ENCODE measurements around the gene KCNJ5.
A peak's percentile ranks its signal among the peaks of the same experiment; 100 is the strongest.
"Not testable (repeated sequence)": the region's sequence is repeated elsewhere in the genome, so short reads cannot be mapped to it uniquely, and the experiment has no call there.

KCNJ5 gene

GRCh38 chr11:128914216-128915148, 23.3 kb downstream of the KCNJ5 start:
- DNase-seq, result no peak

- no peak for DNase-seq
These were observed 24.0 kb downstream of the KCNJ5 start for GRCh38 chr11:128915149-128915521.

- no peak for DNase-seq
These were observed 24.9 kb downstream of the KCNJ5 start for GRCh38 chr11:128916037-128916572.

DNA sequence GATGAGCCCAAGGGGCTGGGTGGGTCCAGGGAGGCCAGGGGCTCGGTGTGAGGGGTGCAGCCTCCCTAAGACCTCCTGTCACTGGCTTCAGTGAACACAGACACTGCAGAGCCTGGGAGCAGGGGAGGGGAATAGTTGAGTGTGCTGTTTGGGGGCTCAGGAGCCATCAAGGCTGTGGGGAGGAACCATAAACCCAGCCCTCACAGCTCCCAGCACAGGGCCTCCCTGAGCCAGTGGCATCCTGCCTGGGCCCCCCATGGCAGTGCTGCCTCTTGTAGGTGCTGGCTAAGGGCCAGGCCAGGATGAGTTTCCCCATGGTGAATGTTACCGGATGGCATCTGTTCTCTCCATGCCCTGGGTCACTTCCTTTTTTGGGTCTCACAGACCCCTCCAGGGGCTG, 25.5 kb downstream of the KCNJ5 start:
- DNase-seq, result no peak

DNA sequence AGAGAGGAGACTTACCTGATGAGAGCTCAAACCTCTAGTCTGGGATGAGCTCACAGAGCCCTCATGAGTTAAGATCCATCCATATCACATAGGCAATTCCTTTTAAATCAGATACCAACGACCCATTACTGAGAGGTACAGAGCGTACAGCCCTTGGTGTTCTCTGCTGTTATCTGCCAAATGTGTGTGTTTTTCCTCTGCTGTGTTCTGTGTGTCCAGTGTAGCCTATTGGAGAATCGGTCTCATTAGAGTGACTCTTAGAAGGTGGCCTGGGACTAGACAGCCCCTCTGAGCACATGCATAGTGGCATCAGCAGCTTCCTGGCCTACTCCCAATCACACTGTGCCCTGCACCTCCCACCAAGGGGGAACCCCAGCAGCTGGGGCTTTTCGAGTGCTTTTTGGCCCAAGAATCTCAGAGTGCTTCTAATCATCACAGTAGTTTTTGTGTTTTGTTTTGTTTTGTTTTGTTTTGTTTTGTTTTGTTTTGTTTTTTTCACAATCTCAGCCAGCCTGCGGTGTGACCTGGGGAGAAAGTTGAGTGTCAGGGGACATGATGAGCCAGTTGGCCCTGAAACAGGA, 26.1 kb downstream of the KCNJ5 start:
- no peak for DNase-seq

GRCh38 chr11:128919216-128919615, 28.1 kb downstream of the KCNJ5 start:
- DNase-seq, result no peak

DNA sequence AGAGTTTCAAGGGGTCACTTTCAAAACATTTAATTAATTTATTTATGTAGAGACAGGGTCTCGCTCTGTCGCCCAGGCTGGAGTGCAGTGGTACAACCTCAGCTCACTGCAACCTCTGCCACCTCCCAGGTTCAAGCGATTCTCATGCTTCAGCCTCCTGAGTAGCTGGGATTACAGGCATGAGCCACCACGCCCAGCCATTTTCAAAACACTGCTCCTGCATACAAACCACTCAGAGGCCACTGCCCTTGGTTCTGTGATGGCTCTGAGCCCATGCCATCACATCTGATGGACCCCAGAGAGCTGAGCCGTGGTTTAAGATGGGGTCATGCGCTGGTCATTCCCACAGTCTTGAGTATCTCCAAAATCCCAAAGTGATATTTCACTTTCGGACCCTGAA, 28.5 kb downstream of the KCNJ5 start:
- not testable (repeated sequence) for DNase-seq

GRCh38 chr11:128920666-128921065, 29.5 kb downstream of the KCNJ5 start:
- no peak for DNase-seq

DNA sequence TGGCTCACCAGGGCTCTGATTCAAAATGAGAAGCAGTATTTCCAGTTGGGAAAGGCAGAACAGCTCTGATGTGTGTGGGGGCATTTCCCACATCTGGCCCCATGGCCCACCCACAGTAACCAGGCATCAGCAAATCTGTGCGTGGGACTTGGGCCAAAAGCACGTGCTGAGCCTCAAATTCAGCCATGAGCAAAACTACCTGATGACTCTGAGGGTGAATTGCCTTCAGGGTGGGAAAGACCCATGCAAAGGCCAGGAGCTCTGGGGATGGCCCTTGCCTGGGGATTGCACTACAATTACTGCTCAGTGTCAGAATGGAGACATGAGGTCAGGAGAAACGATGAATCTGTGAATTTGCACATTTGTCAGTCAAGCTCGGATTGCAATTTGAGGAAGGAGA, 30.6 kb downstream of the KCNJ5 start:
- no peak for DNase-seq

GRCh38 chr11:128924104-128924503, 32.9 kb downstream of the KCNJ5 start:
- DNase-seq, result no peak

GRCh38 chr11:128924510-128925249, 33.5 kb downstream of the KCNJ5 start:
- DNase-seq, result no peak

DNA sequence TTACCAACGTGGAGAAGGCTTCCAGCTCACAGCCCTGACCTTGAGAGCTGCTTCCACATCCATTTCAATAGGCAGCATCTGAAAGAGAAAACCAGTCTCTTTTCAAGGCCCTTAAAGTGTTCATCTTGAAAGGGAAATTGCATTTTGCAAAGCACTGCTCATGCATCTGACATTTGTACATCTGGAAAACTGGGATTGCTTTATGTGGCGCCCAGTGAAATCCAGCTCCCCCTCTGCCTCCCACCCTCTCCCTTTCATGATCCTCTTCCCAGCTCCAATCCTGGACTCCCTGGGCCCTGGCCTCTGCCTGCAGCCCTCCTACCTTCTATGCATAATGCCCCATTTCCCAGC, 34.1 kb downstream of the KCNJ5 start:
- DNase-seq, result no peak

DNA sequence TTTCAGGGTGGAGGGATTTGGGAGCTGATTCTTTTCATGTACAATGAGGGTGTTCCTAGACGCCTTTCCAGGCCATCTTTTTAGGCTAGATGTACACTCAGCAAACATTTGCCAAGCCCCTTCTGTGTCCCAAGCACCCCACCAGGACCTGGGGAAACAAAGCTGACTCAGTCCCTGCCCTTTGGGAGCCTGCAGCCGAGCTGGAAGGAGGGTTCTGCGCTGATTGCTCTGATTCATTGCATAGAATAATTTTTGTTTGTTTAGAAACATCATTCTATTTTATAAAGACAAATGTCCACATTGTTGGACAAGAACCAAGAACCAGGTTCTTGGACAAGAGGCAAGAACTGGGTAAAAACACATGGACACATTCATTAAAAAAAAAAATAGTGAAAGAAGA, 34.8 kb downstream of the KCNJ5 start:
- DNase-seq, result no peak

DNA sequence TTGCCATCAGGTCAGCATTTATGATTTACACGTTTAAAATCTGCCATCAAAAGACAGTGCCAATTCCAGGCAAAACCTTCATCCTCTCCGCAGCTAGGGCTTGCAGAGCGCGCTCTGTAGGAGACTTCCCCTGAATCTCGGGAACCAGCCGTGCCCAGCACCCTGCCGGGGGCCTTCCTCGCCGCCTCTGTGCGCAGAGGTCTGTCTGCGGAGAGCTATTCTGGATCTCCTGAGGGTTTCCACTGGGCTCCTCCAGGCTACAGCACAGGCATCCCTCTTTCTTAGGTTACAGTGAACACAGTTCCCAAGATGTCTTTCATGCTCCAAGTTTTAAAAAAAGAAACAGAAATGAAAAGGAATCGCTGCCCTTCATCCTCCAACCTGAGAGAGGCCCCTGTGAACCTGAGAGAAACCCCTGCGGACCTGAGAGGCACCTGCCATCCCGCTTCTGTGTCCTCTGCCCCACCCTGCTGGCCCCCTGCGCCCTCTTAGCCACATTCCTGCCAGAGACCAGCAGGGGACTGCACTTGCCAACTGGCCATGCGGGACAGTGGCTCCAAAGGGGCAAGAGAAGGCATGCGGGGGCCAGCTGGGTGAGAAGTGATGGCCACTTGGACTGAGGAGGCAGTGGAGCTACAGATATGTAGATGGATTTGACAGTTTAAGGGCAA, 35.4 kb downstream of the KCNJ5 start:
- no peak for DNase-seq

DNA sequence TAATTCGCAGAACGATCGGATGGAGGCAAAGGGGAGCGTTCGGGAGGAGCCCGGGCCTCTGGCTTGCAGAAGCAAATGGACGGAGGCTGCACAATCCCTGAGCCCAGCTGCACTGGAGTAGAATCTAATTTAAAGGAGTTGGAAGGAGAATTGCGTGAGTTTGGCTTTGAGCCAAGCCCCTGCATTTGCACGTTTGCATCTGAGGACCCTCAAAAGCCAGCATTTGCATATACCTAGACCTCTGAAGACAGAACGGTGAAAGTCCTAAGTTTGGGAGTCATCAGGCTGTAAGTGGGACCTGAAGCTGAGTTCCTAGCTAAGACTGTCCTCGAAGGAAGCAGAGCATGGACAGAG, 35.9 kb downstream of the KCNJ5 start:
- DNase-seq, result no peak

GRCh38 chr11:128927683-128928336, 36.7 kb downstream of the KCNJ5 start:
- no peak for DNase-seq

- peak in 1 of 5 donors; percentile 25 for DNase-seq
These were observed 37.2 kb downstream of the KCNJ5 start for GRCh38 chr11:128928400-128928799.

DNA sequence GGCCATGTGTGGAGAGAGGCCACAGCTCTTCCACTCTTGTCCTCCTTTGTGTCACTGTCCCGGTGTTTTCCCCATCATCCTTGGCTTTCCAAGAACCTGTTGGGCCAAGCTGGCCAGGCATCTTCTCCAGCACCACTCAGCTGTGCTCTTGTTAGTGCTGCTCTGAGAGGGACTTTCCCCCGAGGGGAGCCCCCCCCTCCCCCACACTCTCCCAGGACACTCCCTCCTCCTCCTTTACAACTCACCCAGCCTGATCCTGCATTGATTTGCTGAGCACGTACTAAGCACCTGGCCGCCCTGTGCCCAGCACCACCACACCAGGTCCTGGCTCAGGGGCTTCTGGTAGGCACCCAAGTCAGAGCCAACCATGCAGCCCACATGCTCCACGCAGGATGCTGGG, 38.3 kb downstream of the KCNJ5 start:
- no peak for DNase-seq

GRCh38 chr11:128929991-128930390, 38.8 kb downstream of the KCNJ5 start:
- DNase-seq, result no peak

DNA sequence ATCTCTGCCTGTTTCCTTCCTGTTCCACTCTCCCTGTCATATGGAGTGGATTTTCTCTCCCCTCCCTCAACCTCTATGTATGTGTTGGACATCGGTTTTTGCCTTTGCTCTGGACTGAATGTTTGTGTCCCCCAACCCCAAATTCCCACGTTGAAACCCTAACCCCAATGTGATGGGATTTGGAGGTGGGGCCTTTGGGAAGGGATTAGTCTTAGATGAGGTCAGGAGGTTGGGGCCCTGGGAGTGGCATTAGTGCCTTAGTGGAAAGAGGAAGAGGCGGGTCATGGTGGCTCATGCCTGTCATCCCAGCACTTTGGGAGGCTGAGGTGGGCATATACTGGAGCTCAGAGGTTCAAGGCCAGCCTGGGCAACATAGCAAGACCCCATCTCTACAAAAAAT, 39.9 kb downstream of the KCNJ5 start:
- DNase-seq, result no peak

GRCh38 chr11:128931668-128932067, 40.5 kb downstream of the KCNJ5 start:
- DNase-seq, result no peak

- DNase-seq, result no peak
These were observed 42.5 kb downstream of the KCNJ5 start for GRCh38 chr11:128933481-128934178.
